Astrocyte (in vitro differentiated cells and primary cell): Measurements from ENCODE around the gene RPS6KA3. TPM values are rescaled to one million over a fixed set of nuclear protein-coding genes. Genes with fewer than 3 reads are reported as not detected.
A peak's percentile ranks its signal among the peaks of the same experiment; 100 is the strongest.

Source experiments
- DNase-seq: peaks from one replicate; pipeline ENCODE4 v3.0.0-alpha.2; 2010; ENCODE audit warnings: low read depth
- FAIRE-seq: peaks from 2 replicates; lab custom pipeline; 2011; peaks lifted over from hg19 to GRCh38; lab: Jason Lieb, UNC
- H2AFZ ChIP-seq: 2 replicates; pipeline ENCODE4 v1.6.0; 2012; ENCODE audit warnings: low read depth, low read length, inconsistent platforms
- H3K27ac ChIP-seq: 2 replicates; pipeline ENCODE4 v1.5.1; 2011; ENCODE audit warnings: low read depth, low read length, inconsistent platforms
- H3K27me3 ChIP-seq: 2 replicates; pipeline ENCODE4 v1.6.0; 2011; ENCODE audit warnings: low read length, inconsistent platforms; ENCODE audit not compliant: insufficient read depth
- H3K36me3 ChIP-seq: 2 replicates; pipeline ENCODE4 v1.5.1; 2011; ENCODE audit warnings: low read length, inconsistent platforms; ENCODE audit not compliant: insufficient read depth
- H3K4me1 ChIP-seq: 2 replicates; pipeline ENCODE4 v1.5.1; 2011; ENCODE audit warnings: low read length, inconsistent platforms; ENCODE audit not compliant: insufficient read depth
- H3K4me2 ChIP-seq: 2 replicates; pipeline ENCODE4 v1.6.0; 2012; ENCODE audit warnings: low read length, inconsistent platforms
- H3K4me3 ChIP-seq: 2 replicates; pipeline ENCODE4 v1.5.1; 2011; ENCODE audit warnings: low read depth, mild to moderate bottlenecking, low read length, inconsistent platforms; ENCODE audit not compliant: insufficient read depth
- H3K79me2 ChIP-seq: 2 replicates; pipeline ENCODE4 v1.6.0; 2012; ENCODE audit warnings: mild to moderate bottlenecking, low read length, inconsistent platforms; ENCODE audit not compliant: insufficient read depth
- H3K9ac ChIP-seq: 2 replicates; pipeline ENCODE4 v1.6.0; 2012; ENCODE audit warnings: mild to moderate bottlenecking, low read length, inconsistent platforms
- H3K9me3 ChIP-seq: 2 replicates; pipeline ENCODE4 v1.5.1; 2012; ENCODE audit warnings: low read depth, mild to moderate bottlenecking, low read length, inconsistent platforms; ENCODE audit not compliant: insufficient read depth
- H4K20me1 ChIP-seq: 2 replicates; pipeline ENCODE4 v1.6.0; 2012; ENCODE audit warnings: low read length, inconsistent platforms; ENCODE audit not compliant: insufficient read depth
- H3K27ac Mint-ChIP-seq: one replicate; pipeline ENCODE4 v1.8.0; 2021; ENCODE audit warnings: mild to moderate bottlenecking, mixed read lengths; ENCODE audit not compliant: unreplicated experiment
- H3K27me3 Mint-ChIP-seq: one replicate; pipeline ENCODE4 v1.8.0; 2021; ENCODE audit warnings: low read depth, mixed read lengths; ENCODE audit not compliant: unreplicated experiment
- H3K36me3 Mint-ChIP-seq: one replicate; pipeline ENCODE4 v1.8.0; 2021; ENCODE audit warnings: low read depth, mixed read lengths; ENCODE audit not compliant: unreplicated experiment
- H3K4me1 Mint-ChIP-seq: one replicate; pipeline ENCODE4 v1.8.0; 2021; ENCODE audit warnings: low read depth, mixed read lengths; ENCODE audit not compliant: unreplicated experiment
- H3K4me3 Mint-ChIP-seq: one replicate; pipeline ENCODE4 v1.8.0; 2021; ENCODE audit warnings: mild to moderate bottlenecking, moderate library complexity, mixed read lengths; ENCODE audit not compliant: unreplicated experiment
- H3K9me3 Mint-ChIP-seq: one replicate; pipeline ENCODE4 v1.8.0; 2021; ENCODE audit warnings: mild to moderate bottlenecking, mixed read lengths; ENCODE audit not compliant: unreplicated experiment
- EZH2 ChIP-seq: IDR thresholded peaks from 2 replicates; pipeline ENCODE4 v1.6.1; 2012; ENCODE audit warnings: mild to moderate bottlenecking, low read length, inconsistent platforms; ENCODE audit not compliant: insufficient read depth
- total RNA-seq: library from RNA; stranded (reverse); gene quantifications from 2 replicates; pipeline ENCODE4 v1.2.1, GENCODE V29; 2021
- TF ChIP-seq, protein P1 (sequence below): IDR thresholded peaks from 2 replicates; pipeline ENCODE4 v1.5.1; 2011; ENCODE audit warnings: low read depth, mild to moderate bottlenecking, inconsistent platforms, low read length, moderate library complexity; ENCODE audit not compliant: insufficient read depth

Gene RPS6KA3
- total RNA-seq, 1 donor from 2014 or later = 34.3 TPM

GRCh38 chrX:20147561-20147960 lies 119.1 kb downstream of the RPS6KA3 start:
- H3K4me3 ChIP-seq = no peak overlapping the region
- H3K4me2 ChIP-seq = no peak overlapping the region
- H4K20me1 ChIP-seq = no peaks in the 10 kb centered on the region
- H3K27me3 Mint-ChIP-seq = no peaks in the 10 kb centered on the region
- no peaks in the 10 kb centered on the region for H3K36me3 ChIP-seq
- H3K9ac ChIP-seq = no peak overlapping the region
- no peaks in the 10 kb centered on the region for H3K36me3 Mint-ChIP-seq
- H3K27ac Mint-ChIP-seq = no peak overlapping the region
- no peak overlapping the region for H3K4me3 Mint-ChIP-seq
- H2AFZ ChIP-seq = no peak overlapping the region
- FAIRE-seq = no peak
- H3K4me1 Mint-ChIP-seq = no peaks in the 10 kb centered on the region
- H3K27me3 ChIP-seq = no peaks in the 10 kb centered on the region
- H3K9me3 ChIP-seq = no peaks in the 10 kb centered on the region
- no peak for DNase-seq
- no peak overlapping the region for H3K27ac ChIP-seq
- no peaks in the 10 kb centered on the region for H3K79me2 ChIP-seq
- H3K9me3 Mint-ChIP-seq = no peaks in the 10 kb centered on the region
- TF ChIP-seq, protein P1, sequence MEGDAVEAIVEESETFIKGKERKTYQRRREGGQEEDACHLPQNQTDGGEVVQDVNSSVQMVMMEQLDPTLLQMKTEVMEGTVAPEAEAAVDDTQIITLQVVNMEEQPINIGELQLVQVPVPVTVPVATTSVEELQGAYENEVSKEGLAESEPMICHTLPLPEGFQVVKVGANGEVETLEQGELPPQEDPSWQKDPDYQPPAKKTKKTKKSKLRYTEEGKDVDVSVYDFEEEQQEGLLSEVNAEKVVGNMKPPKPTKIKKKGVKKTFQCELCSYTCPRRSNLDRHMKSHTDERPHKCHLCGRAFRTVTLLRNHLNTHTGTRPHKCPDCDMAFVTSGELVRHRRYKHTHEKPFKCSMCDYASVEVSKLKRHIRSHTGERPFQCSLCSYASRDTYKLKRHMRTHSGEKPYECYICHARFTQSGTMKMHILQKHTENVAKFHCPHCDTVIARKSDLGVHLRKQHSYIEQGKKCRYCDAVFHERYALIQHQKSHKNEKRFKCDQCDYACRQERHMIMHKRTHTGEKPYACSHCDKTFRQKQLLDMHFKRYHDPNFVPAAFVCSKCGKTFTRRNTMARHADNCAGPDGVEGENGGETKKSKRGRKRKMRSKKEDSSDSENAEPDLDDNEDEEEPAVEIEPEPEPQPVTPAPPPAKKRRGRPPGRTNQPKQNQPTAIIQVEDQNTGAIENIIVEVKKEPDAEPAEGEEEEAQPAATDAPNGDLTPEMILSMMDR = no peak
- TF ChIP-seq EZH2 = no peak
- no peaks in the 10 kb centered on the region for H3K4me1 ChIP-seq

DNA sequence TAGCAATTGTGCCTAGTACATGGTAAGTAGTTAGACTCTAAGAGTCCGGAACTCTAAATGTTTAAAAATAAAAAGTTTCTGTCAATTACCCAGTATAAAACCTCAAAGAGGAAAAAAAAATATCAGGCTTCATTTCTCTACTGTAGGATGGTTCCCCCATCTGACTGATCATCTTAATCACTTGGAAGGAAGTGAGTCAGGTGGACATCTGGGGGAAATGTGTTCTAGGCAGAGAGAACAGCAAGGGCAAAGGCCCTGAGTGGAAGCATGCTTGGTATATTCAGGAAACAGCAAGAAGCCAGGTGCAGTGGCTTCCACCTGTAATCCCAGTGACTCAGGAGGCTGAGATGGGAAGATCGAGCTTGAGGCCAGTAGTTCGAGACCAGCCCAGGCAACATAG lies 122.2 kb downstream of the RPS6KA3 start:
- no peaks in the 10 kb centered on the region for H3K9me3 ChIP-seq
- H3K27me3 Mint-ChIP-seq = no peaks in the 10 kb centered on the region
- H3K9me3 Mint-ChIP-seq = no peaks in the 10 kb centered on the region
- peaks cover 21% of the 10 kb centered on the region for H3K79me2 ChIP-seq
- H3K4me1 Mint-ChIP-seq = peaks cover 2% of the 10 kb centered on the region
- no peak overlapping the region for H3K4me3 ChIP-seq
- peaks cover 3% of the 10 kb centered on the region for H3K36me3 ChIP-seq
- H3K4me2 ChIP-seq = no peak overlapping the region
- no peaks in the 10 kb centered on the region for H3K36me3 Mint-ChIP-seq
- no peak overlapping the region for H3K4me3 Mint-ChIP-seq
- H3K27ac Mint-ChIP-seq = no peak overlapping the region
- H3K27ac ChIP-seq = no peak overlapping the region
- TF ChIP-seq, protein P1 = no peak
- no peak for TF ChIP-seq EZH2
- DNase-seq (peak; percentile 51), FAIRE-seq (no peak)
- peaks cover 5% of the 10 kb centered on the region for H3K4me1 ChIP-seq
- H4K20me1 ChIP-seq = peaks cover 16% of the 10 kb centered on the region
- no peak overlapping the region for H2AFZ ChIP-seq
- H3K27me3 ChIP-seq = no peaks in the 10 kb centered on the region
- no peak overlapping the region for H3K9ac ChIP-seq

DNA sequence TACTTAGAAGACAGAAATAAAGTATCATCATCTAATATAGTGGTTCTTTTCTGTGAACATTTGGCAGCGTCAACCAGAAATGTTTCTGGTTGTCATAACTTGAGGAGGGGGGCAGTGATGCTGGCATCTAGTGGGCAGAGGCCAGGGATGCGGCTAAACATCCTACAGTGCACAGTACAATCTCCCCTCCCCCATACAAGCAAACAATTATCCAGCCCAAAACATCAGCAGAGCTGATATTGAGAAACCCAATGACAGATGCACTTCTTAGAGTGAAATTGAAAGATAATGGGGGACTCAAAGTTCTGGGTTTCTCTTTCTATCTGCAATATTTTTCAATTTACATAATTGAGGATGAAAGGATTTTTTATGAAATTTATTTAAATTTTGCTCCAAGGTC lies 123.1 kb downstream of the RPS6KA3 start:
- H3K4me1 ChIP-seq = peaks cover 12% of the 10 kb centered on the region
- no peak overlapping the region for H3K4me2 ChIP-seq
- peaks cover 31% of the 10 kb centered on the region for H3K79me2 ChIP-seq
- Mint-ChIP-seq H3K9me3 (no peaks in the 10 kb centered on the region), H3K4me1 (peaks cover 5% of the 10 kb centered on the region), H3K27me3 (no peaks in the 10 kb centered on the region), H3K36me3 (no peaks in the 10 kb centered on the region), H3K4me3 (no peak overlapping the region), H3K27ac (no peak overlapping the region)
- TF ChIP-seq, protein P1 = no peak
- TF ChIP-seq EZH2 = no peak
- no peak overlapping the region for H2AFZ ChIP-seq
- H3K36me3 ChIP-seq = peaks cover 4% of the 10 kb centered on the region
- no peak overlapping the region for H3K27ac ChIP-seq
- no peak for DNase-seq
- no peaks in the 10 kb centered on the region for H3K27me3 ChIP-seq
- H3K9ac ChIP-seq = no peak overlapping the region
- FAIRE-seq = no peak
- H3K9me3 ChIP-seq = no peaks in the 10 kb centered on the region
- H4K20me1 ChIP-seq = peaks cover 24% of the 10 kb centered on the region
- no peak overlapping the region for H3K4me3 ChIP-seq
